ENCODE measurements around the gene TTC7B. TPM values are rescaled to one million over a fixed set of nuclear protein-coding genes. Genes with fewer than 3 reads are reported as not detected.

Gene TTC7B
- total and polyA plus RNA-seq, 9 of the 15 experiments (the other 6 are each of a cell fraction or from before 2014, with no cell fraction given): 2.2 to 77.2 (median 36.7) TPM

GRCh38 chr14:90580377-90581335 lies 235.6 kb downstream of the TTC7B start (continued):
- TF ChIP-seq NBN (IDR thresholded peaks at IDR 0.05; ENCODE audit: low read depth) (no peak), ARID3A (IDR thresholded peaks at IDR 0.05; ENCODE audit: borderline replicate concordance, low read depth, low read length) (no peak), NR2C1 (IDR thresholded peaks at IDR 0.05) (peak; percentile 58), NR2C1 (tag; IDR thresholded peaks at IDR 0.05) (peak; percentile 64), ZNF586 (CRISPR knock-in tag; conservative IDR thresholded peaks at IDR 0.05) (no peak), CHD4 (IDR thresholded peaks at IDR 0.05; ENCODE audit: insufficient read depth, insufficient replicate concordance, low read depth, low read length, poor library complexity, severe bottlenecking) (no peak)

GRCh38 chr14:90579816-90580215 lies 236.4 kb downstream of the TTC7B start:
- no TSS peak for BruUV-seq (replicated peaks)
- H3K4me2 ChIP-seq (ENCODE audit: insufficient read depth, low read length): no peak overlapping the region
- in situ Hi-C loops (cut with MboI) (no loop called here), intact Hi-C loops (cut with micrococcal nuclease) (no loop called here)
- H3K9ac ChIP-seq (ENCODE audit: insufficient read depth in 1 of 2, low read depth in 2 of 2, low read length in 2 of 2): no peak overlapping the region
- H3K36me3 ChIP-seq (ENCODE audit: control insufficient read depth, insufficient read depth, low read length): peaks cover 11% of the 10 kb centered on the region; the same call in 1 of the 3 replicates
- 75% methylated on average over 1 of the region's 9 CpGs for WGBS (ENCODE audit: insufficient coverage, low coverage, missing lambda C conversion rate)
- no peaks in the 10 kb centered on the region for H3K9me3 ChIP-seq (replicated peaks; ENCODE audit: control insufficient read depth, insufficient read depth, low read depth, low read length)
- POLR2A ChIA-PET: interaction anchor here (0.7 kb wide), 1 partner anchor 224 kb away, joined by 3 read pairs; no protein-coding TSS in a partner anchor
- no peak overlapping the region for H2AFZ ChIP-seq (ENCODE audit: low read depth, low read length)
- no peak for DNase-seq (ENCODE audit: extremely low read depth in 1 of 4, low spot score in 3 of 4)
- TF ChIP-seq ZNF780A (CRISPR knock-in tag; IDR thresholded peaks at IDR 0.05): no peak
- TF ChIP-seq CREBBP (IDR thresholded peaks at IDR 0.05; ENCODE audit: low read depth, low read length): no peak
- TF ChIP-seq, protein P1, sequence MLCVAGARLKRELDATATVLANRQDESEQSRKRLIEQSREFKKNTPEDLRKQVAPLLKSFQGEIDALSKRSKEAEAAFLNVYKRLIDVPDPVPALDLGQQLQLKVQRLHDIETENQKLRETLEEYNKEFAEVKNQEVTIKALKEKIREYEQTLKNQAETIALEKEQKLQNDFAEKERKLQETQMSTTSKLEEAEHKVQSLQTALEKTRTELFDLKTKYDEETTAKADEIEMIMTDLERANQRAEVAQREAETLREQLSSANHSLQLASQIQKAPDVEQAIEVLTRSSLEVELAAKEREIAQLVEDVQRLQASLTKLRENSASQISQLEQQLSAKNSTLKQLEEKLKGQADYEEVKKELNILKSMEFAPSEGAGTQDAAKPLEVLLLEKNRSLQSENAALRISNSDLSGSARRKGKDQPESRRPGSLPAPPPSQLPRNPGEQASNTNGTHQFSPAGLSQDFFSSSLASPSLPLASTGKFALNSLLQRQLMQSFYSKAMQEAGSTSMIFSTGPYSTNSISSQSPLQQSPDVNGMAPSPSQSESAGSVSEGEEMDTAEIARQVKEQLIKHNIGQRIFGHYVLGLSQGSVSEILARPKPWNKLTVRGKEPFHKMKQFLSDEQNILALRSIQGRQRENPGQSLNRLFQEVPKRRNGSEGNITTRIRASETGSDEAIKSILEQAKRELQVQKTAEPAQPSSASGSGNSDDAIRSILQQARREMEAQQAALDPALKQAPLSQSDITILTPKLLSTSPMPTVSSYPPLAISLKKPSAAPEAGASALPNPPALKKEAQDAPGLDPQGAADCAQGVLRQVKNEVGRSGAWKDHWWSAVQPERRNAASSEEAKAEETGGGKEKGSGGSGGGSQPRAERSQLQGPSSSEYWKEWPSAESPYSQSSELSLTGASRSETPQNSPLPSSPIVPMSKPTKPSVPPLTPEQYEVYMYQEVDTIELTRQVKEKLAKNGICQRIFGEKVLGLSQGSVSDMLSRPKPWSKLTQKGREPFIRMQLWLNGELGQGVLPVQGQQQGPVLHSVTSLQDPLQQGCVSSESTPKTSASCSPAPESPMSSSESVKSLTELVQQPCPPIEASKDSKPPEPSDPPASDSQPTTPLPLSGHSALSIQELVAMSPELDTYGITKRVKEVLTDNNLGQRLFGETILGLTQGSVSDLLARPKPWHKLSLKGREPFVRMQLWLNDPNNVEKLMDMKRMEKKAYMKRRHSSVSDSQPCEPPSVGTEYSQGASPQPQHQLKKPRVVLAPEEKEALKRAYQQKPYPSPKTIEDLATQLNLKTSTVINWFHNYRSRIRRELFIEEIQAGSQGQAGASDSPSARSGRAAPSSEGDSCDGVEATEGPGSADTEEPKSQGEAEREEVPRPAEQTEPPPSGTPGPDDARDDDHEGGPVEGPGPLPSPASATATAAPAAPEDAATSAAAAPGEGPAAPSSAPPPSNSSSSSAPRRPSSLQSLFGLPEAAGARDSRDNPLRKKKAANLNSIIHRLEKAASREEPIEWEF (CRISPR knock-in tag; IDR thresholded peaks at IDR 0.05): no peak
- TF ChIP-seq ELK3 (CRISPR knock-in tag; IDR thresholded peaks at IDR 0.05): no peak
- FAIRE-seq: no peak
- peaks cover 7 to 42% of the 10 kb centered on the region in 2 experiments; a peak in 4 of 5 replicates for H3K4me1 ChIP-seq (replicated peaks in 1 of 2; ENCODE audit: control insufficient read depth in 2 of 2, insufficient read depth in 2 of 2, low read length in 2 of 2)
- no peak overlapping the region for H3K4me3 ChIP-seq
- CTCF ChIA-PET (ENCODE audit: low intra/inter-chr PET ratio): no interaction called here
- no peaks in the 10 kb centered on the region for H3K9me1 ChIP-seq (ENCODE audit: control insufficient read depth, insufficient read depth, low read length)
- no peaks in the 10 kb centered on the region for H3K79me2 ChIP-seq (ENCODE audit: control insufficient read depth, insufficient read depth, low read length)
- no peak for ATAC-seq
- no peaks in the 10 kb centered on the region for H3K27me3 ChIP-seq (ENCODE audit: control insufficient read depth in 2 of 2, insufficient read depth in 2 of 2, low read length in 2 of 2)
- H4K20me1 ChIP-seq (replicated peaks; ENCODE audit: control insufficient read depth, insufficient read depth, low read length): no peaks in the 10 kb centered on the region; the same call in 1 of the 2 replicates
- H3K27ac ChIP-seq (ENCODE audit: extremely low read depth, low read depth, low read length): no peak overlapping the region

All from K562 (cell line).